ENCODE measurements around the gene PLXNA2. TPM values are rescaled to one million over a fixed set of nuclear protein-coding genes. Genes with fewer than 3 reads are reported as not detected.

The PLXNA2 gene
- total and polyA plus RNA-seq, 2 of the 13 experiments (the other 11 are each of a cell fraction or from before 2014, with no cell fraction given): 1.1 to 2.1 TPM

DNA sequence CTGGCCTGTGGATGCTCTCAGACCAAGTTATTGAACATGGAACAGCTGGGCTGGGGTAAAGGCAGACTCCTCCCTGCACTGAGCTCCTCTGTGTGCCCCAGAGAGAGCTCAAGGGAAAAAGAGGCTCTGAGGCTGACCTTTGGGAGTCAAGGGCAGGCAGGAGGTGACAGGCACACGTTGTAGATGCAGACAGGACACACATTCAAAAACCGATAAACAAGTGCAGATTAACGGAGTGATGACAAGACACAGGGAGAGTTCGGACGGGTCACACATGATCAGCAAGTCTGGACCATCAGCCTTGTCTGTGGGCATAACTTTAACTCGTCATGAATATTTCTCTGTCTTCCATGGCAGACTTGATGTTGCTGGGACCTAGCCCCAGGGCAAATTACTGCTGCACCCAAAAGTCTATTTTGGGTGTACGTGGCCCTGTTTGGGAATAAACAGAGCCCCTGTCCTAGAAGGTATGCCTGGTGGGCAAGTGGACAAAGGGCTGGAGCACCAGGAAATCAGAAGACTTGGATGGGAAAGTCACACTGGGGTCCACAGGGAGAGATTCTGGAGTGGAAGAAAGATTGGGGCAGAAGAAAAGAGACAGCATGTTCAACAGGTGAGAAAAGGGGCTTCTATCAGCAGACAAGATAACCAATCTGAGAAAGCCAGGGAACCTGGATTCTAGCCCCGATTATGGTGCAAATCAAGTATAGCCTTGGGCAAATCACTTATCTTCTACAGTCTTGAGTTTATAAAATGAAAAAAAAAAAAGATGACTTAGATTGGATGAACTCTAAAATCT lies 74.9 kb downstream of the PLXNA2 start:
- intact Hi-C loops (cut with micrococcal nuclease; ENCODE audit: unreplicated experiment): no loop called here

More for the DNA sequence above, 74.9 kb downstream of the PLXNA2 start:
- Histone ChIP-seq H3K4me2 (ENCODE audit: low read depth, low read length) (no peak overlapping the region), H3K9me3 (ENCODE audit: low read length) (no peaks in the 10 kb centered on the region), H3K36me3 (replicated peaks in 1 of 2; ENCODE audit: control insufficient read depth in 1 of 2, insufficient read depth in 2 of 2, low read length in 2 of 2) (no peaks in the 10 kb centered on the region), H3K9ac (ENCODE audit: insufficient read depth, low read depth, low read length) (no peak overlapping the region), H3K4me1 (ENCODE audit: insufficient read depth, low read length) (peaks cover 90% of the 10 kb centered on the region), H3K79me2 (ENCODE audit: insufficient read depth, low read length) (no peaks in the 10 kb centered on the region), H3K27ac (ENCODE audit: extremely low read length, insufficient read depth, low read length) (no peak overlapping the region), H3K27me3 (ENCODE audit: control insufficient read depth in 1 of 2, insufficient read depth in 2 of 2, low read length in 2 of 2) (no peaks in the 10 kb centered on the region), H4K20me1 (ENCODE audit: insufficient read depth, low read length) (no peaks in the 10 kb centered on the region), H3K4me3 (replicated peaks in 1 of 3; ENCODE audit: insufficient read depth in 1 of 3, low read depth in 2 of 3, low read length in 3 of 3) (no peak overlapping the region), H2AFZ (ENCODE audit: low read length) (no peak overlapping the region)
- in situ Hi-C loops (cut with HindIII; ENCODE audit: extremely low pct_ligation_motif_present, low pct_unique_long_range_greater_than_20kb): no loop called here
- ChIA-PET POLR2A (no interaction called here), CTCF (ENCODE audit: low intra/inter-chr PET ratio, low total read pairs) (no interaction called here)
- FAIRE-seq: no peak
- WGBS (ENCODE audit: low lambda C conversion rate): 74% methylated on average over 8 of the region's 8 CpGs
- TF ChIP-seq, protein P1, sequence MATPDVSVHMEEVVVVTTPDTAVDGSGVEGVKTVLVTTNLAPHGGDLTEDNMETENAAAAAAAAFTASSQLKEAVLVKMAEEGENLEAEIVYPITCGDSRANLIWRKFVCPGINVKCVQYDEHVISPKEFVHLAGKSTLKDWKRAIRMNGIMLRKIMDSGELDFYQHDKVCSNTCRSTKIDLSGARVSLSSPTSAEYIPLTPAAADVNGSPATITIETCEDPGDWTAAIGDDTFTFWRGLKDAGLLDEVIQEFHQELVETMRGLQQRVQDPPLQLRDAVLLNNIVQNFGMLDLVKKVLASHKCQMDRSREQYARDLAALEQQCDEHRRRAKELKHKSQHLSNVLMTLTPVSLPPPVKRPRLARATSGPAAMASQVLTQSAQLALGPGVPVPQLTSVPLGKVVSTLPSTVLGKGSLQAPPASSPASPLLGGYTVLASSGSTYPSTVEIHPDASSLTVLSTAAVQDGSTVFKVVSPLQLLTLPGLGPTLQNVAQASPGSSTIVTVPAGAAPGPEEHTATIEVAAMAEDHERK (CRISPR knock-in tag; IDR thresholded peaks at IDR 0.05; ENCODE audit: low read depth): no peak
- TF ChIP-seq KDM5A (IDR thresholded peaks at IDR 0.05; ENCODE audit: borderline replicate concordance, low read length) (no peak), TRIM22 (IDR thresholded peaks at IDR 0.05) (no peak), MXD3 (CRISPR knock-in tag; IDR thresholded peaks at IDR 0.05) (no peak), EP300 (IDR thresholded peaks at IDR 0.05; ENCODE audit: low read depth in 2 of 2, low read length in 2 of 2) (no peak), EP300 (CRISPR knock-in tag; IDR thresholded peaks at IDR 0.05; ENCODE audit: borderline replicate concordance) (no peak), SMC3 (IDR thresholded peaks at IDR 0.05; ENCODE audit: low read length) (no peak), CENPBD1 (CRISPR knock-in tag; IDR thresholded peaks at IDR 0.05; ENCODE audit: borderline replicate concordance, low read depth) (no peak), TFDP1 (CRISPR knock-in tag; IDR thresholded peaks at IDR 0.05; ENCODE audit: borderline replicate concordance) (no peak)
- DNase-seq (ENCODE audit: low spot score): no peak
- ATAC-seq: no peak
- BruUV-seq (replicated peaks): no TSS peak

Measured in HepG2 (cell line).